Neural cell (in vitro differentiated cells): ENCODE data around the gene HOXC13. TPM values are rescaled to one million over a fixed set of nuclear protein-coding genes. Genes with fewer than 3 reads are reported as not detected.

ENCODE experiments used
- H2AFZ ChIP-seq: fragments of 200-600, 300-800 bp; sonication (generic), shearing (Covaris generic); 2 replicates; pipeline ENCODE4 v1.6.0; 2014; ENCODE audit warnings: low read depth, mild to moderate bottlenecking, antibody characterized with exemption, low read length, moderate library complexity
- H3F3A ChIP-seq: fragments of 200-600 bp; shearing (Covaris generic); 2 replicates; pipeline ENCODE4 v1.6.1; 2016; ENCODE audit warnings: mild to moderate bottlenecking, moderate library complexity, mixed read lengths, antibody characterized with exemption, low read length; ENCODE audit not compliant: insufficient read depth, poor library complexity, severe bottlenecking
- H3K27ac ChIP-seq: fragments of 200-600, 300-800 bp; sonication (generic), shearing (Covaris generic); 2 replicates; pipeline ENCODE4 v1.5.1; 2014; ENCODE audit warnings: mild to moderate bottlenecking, low read length, moderate library complexity
- H3K27me3 ChIP-seq: fragments of 300-800, 200-600 bp; sonication (generic), shearing (Covaris generic); 2 replicates; pipeline ENCODE4 v1.6.0; 2014; ENCODE audit warnings: mild to moderate bottlenecking, low read depth, low read length, moderate library complexity; ENCODE audit not compliant: insufficient read depth
- H3K36me3 ChIP-seq: fragments of 300-800, 200-600 bp; sonication (generic), shearing (Covaris generic); 2 replicates; pipeline ENCODE4 v1.5.1; 2014; ENCODE audit warnings: mild to moderate bottlenecking, antibody characterized with exemption, low read length, moderate library complexity; ENCODE audit not compliant: insufficient read depth
- H3K4me2 ChIP-seq: fragments of 300-800, 200-600 bp; sonication (generic), shearing (Covaris generic); 2 replicates; pipeline ENCODE4 v1.6.0; 2014; ENCODE audit warnings: mild to moderate bottlenecking, low read length
- H3K4me3 ChIP-seq: fragments of 300-800, 200-600 bp; sonication (generic), shearing (Covaris generic); 2 replicates; pipeline ENCODE4 v1.5.1; 2014; ENCODE audit warnings: mild to moderate bottlenecking, low read length, moderate library complexity
- H3K79me2 ChIP-seq: fragments of 200-600 bp; shearing (Covaris generic); replicated peaks from 2 replicates; pipeline ENCODE4 v1.6.0; 2014; ENCODE audit warnings: mild to moderate bottlenecking, low read length, moderate library complexity; ENCODE audit not compliant: insufficient read depth
- H3K9ac ChIP-seq: fragments of 300-800, 200-600 bp; sonication (generic), shearing (Covaris generic); 2 replicates; pipeline ENCODE4 v1.6.1; 2016; ENCODE audit warnings: mild to moderate bottlenecking, low read length, mixed read lengths
- H3K9me2 ChIP-seq: fragments of 200-600 bp; shearing (Covaris generic); 2 replicates; pipeline ENCODE4 v1.6.1; 2016; ENCODE audit warnings: mild to moderate bottlenecking, low read length, mixed read lengths; ENCODE audit not compliant: insufficient read depth
- H3K9me3 ChIP-seq: fragments of 200-600, 300-800 bp; sonication (generic), shearing (Covaris generic); 2 replicates; pipeline ENCODE4 v1.6.1; 2016; ENCODE audit warnings: mild to moderate bottlenecking, mixed run types, low read length, moderate library complexity, mixed read lengths
- H4K20me1 ChIP-seq: fragments of 200-600 bp; shearing (Covaris generic); 2 replicates; pipeline ENCODE4 v1.6.1; 2016; ENCODE audit warnings: mild to moderate bottlenecking, mixed run types; ENCODE audit not compliant: insufficient read depth
- CTCF ChIP-seq: fragments of 450-650 bp; IDR thresholded peaks from 2 replicates; pipeline ENCODE4 v1.5.1; 2014; ENCODE audit warnings: antibody characterized with exemption, mild to moderate bottlenecking, moderate library complexity; ENCODE audit not compliant: poor library complexity, severe bottlenecking
- EP300 ChIP-seq: fragments of 450-650 bp; conservative IDR thresholded peaks from 2 replicates; pipeline ENCODE4 v1.6.1; 2014; ENCODE audit warnings: antibody characterized with exemption, mild to moderate bottlenecking, moderate library complexity; ENCODE audit not compliant: poor library complexity, severe bottlenecking
- EZH2 ChIP-seq: fragments of 200-600, 300-800 bp; shearing (Covaris generic), sonication (generic); IDR thresholded peaks from 2 replicates; pipeline ENCODE4 v1.6.1; 2014; ENCODE audit warnings: antibody characterized with exemption, low read length, borderline replicate concordance, mild to moderate bottlenecking; ENCODE audit not compliant: insufficient read depth, poor library complexity, severe bottlenecking
- MXI1 ChIP-seq: fragments of 450-650 bp; conservative IDR thresholded peaks from 2 replicates; pipeline ENCODE4 v1.6.1; 2014; ENCODE audit warnings: antibody characterized with exemption, mild to moderate bottlenecking; ENCODE audit not compliant: poor library complexity, severe bottlenecking
- POLR2AphosphoS5 ChIP-seq: IDR thresholded peaks from 2 replicates; pipeline ENCODE4 v1.6.1; 2012
- RAD21 ChIP-seq: fragments of 450-650 bp; conservative IDR thresholded peaks from 2 replicates; pipeline ENCODE4 v1.6.1; 2014; ENCODE audit warnings: antibody characterized with exemption, mild to moderate bottlenecking, moderate library complexity
- REST ChIP-seq: IDR thresholded peaks from 2 replicates; pipeline ENCODE4 v1.6.1; 2012; ENCODE audit warnings: borderline replicate concordance
- SMC3 ChIP-seq: fragments of 450-650 bp; conservative IDR thresholded peaks from 2 replicates; pipeline ENCODE4 v1.6.1; 2014; ENCODE audit warnings: antibody characterized with exemption, mild to moderate bottlenecking, moderate library complexity; ENCODE audit not compliant: poor library complexity
- TAF1 ChIP-seq: IDR thresholded peaks from 2 replicates; pipeline ENCODE4 v1.6.1; 2012; ENCODE audit warnings: low read depth
- polyA plus RNA-seq: library from polyadenylated mRNA; depleted of rRNA; stranded (reverse); fragments of >200 nt; gene quantifications from 2 replicates; pipeline ENCODE4 v1.2.3, GENCODE V29; 2014

HOXC13 gene
- polyA plus RNA-seq, 1 donor from 2014 or later: not detected

DNA sequence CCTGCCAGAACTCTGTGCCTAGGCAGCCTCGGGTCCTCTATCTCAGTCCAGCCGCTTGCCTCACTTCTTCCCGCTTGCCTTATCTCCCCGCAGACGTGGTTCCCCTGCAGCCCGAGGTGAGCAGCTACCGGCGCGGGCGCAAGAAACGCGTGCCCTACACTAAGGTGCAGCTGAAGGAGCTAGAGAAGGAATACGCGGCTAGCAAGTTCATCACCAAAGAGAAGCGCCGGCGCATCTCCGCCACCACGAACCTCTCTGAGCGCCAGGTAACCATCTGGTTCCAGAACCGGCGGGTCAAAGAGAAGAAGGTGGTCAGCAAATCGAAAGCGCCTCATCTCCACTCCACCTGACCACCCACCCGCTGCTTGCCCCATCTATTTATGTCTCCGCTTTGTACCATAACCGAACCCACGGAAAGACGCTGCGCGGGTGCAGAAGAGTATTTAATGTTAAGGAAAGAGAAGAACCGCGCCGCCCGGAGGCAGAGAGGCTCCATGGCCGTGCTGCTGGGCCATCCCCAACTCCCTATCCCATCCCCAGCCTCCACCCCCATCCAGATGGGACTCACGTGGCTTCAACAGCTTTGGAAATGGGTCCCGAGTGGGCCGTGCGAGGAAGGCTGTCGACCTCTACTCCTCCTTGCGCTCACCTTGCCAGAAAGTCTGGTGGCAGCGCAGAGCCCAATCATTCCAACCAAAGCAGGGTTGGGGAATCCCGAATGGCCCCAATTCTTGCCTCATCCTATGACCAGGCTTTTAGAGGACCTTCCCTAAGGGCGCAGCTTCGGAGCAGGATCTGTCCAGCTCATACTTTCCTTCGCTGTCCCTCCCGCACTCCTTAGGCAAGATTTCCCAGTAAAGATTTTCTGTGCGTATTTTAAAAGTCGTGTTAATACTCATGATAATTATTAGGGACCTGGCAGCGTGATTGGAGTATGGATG is 6.5 kb downstream of the HOXC13 start:
- H3K9me3 ChIP-seq: no peaks in the 10 kb centered on the region
- no peak overlapping the region for H3K27ac ChIP-seq
- H3K9me2 ChIP-seq: no peaks in the 10 kb centered on the region
- H3K79me2 ChIP-seq: no peaks in the 10 kb centered on the region
- no peak overlapping the region for H3K9ac ChIP-seq
- H3F3A ChIP-seq: no peaks in the 10 kb centered on the region
- H3K36me3 ChIP-seq: no peaks in the 10 kb centered on the region
- TF ChIP-seq EP300: no peak
- TF ChIP-seq MXI1: no peak
- no peak for TF ChIP-seq REST
- no peak for TF ChIP-seq SMC3
- no peak for TF ChIP-seq EZH2
- TF ChIP-seq CTCF: no peak
- no peak for TF ChIP-seq TAF1
- no peak for TF ChIP-seq POLR2AphosphoS5
- TF ChIP-seq RAD21: no peak
- H4K20me1 ChIP-seq: no peaks in the 10 kb centered on the region
- no peak overlapping the region for H2AFZ ChIP-seq
- no peak overlapping the region for H3K4me2 ChIP-seq
- H3K4me3 ChIP-seq: no peak overlapping the region
- peaks cover 100% of the 10 kb centered on the region for H3K27me3 ChIP-seq

- no peak overlapping the region for H3K9ac ChIP-seq
- no peaks in the 10 kb centered on the region for H4K20me1 ChIP-seq
- H3K36me3 ChIP-seq: no peaks in the 10 kb centered on the region
- TF ChIP-seq EP300: no peak
- no peak for TF ChIP-seq MXI1
- TF ChIP-seq CTCF: no peak
- TF ChIP-seq SMC3: no peak
- no peak for TF ChIP-seq POLR2AphosphoS5
- TF ChIP-seq REST: no peak
- TF ChIP-seq RAD21: no peak
- TF ChIP-seq TAF1: no peak
- no peak for TF ChIP-seq EZH2
- no peak overlapping the region for H3K27ac ChIP-seq
- no peaks in the 10 kb centered on the region for H3K9me2 ChIP-seq
- H3K9me3 ChIP-seq: no peaks in the 10 kb centered on the region
- H2AFZ ChIP-seq: no peak overlapping the region
- H3K4me2 ChIP-seq: no peak overlapping the region
- H3F3A ChIP-seq: no peaks in the 10 kb centered on the region
- H3K79me2 ChIP-seq: no peaks in the 10 kb centered on the region
- H3K27me3 ChIP-seq: peaks cover 100% of the 10 kb centered on the region
- H3K4me3 ChIP-seq: no peak overlapping the region
Observed at GRCh38 chr12:53947743-53948142, 9.1 kb downstream of the HOXC13 start.
